ENCODE data around the gene PRKG1.

DNA sequence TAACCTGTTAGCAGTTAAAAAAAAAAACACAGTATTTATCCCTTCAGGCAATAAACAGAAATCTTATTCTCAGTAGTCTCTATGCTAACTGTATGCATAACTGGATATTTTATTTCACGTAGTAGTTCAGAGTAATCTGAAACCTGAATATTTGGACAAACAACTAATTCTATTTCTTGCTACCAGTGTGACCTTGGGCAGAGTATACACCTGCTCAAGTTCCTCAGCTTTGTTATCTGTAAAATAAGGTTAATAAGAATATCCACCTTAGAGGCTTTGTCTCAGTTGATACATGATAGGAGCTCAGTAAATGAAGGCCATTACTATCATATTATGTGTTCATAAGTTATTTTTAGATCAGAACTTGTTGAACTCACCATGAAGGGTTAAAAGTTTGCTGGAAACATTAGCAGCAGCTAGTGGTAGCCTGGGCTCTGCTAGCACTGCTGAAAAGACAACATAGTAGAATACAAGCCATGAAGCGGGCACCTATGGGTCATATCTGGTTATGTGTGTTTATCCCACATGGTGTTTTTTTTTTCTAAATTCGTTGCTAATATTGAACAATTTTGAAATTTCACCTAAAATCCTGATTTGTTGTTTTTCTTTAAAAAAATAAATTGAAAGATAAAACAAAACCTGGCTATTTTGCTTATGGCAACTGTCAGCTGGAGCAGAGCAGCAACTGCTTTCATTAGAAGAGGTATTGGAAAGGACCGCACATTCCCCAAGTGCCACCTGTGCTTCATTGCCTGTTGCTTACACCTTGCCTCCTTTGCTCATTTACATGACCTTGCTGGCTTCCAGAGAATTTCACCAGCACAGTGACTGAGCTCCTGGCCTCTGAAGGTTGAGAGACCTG is 303.0 kb downstream of the PRKG1 start:
- TF ChIP-seq, protein P1, sequence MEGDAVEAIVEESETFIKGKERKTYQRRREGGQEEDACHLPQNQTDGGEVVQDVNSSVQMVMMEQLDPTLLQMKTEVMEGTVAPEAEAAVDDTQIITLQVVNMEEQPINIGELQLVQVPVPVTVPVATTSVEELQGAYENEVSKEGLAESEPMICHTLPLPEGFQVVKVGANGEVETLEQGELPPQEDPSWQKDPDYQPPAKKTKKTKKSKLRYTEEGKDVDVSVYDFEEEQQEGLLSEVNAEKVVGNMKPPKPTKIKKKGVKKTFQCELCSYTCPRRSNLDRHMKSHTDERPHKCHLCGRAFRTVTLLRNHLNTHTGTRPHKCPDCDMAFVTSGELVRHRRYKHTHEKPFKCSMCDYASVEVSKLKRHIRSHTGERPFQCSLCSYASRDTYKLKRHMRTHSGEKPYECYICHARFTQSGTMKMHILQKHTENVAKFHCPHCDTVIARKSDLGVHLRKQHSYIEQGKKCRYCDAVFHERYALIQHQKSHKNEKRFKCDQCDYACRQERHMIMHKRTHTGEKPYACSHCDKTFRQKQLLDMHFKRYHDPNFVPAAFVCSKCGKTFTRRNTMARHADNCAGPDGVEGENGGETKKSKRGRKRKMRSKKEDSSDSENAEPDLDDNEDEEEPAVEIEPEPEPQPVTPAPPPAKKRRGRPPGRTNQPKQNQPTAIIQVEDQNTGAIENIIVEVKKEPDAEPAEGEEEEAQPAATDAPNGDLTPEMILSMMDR (IDR thresholded peaks at IDR 0.05), result no peak
- no peak for TF ChIP-seq POLR2A (IDR thresholded peaks at IDR 0.05)
- TF ChIP-seq POLR2AphosphoS5 (IDR thresholded peaks at IDR 0.05; ENCODE audit: insufficient read depth in 1 of 2, low read depth in 1 of 2), result no peak
